GM19099 (cell line): Measurements from ENCODE around the gene F10.

ENCODE experiments used
- POLR2A ChIP-seq: IDR thresholded peaks from 3 replicates; pipeline ENCODE4 v1.6.1; 2011; ENCODE audit warnings: low read depth; ENCODE audit not compliant: insufficient read length; ENCODE audit errors: extremely low read depth

Gene F10

GRCh38 chr13:113192902-113193301 is 70.3 kb downstream of the F10 start:
- TF ChIP-seq POLR2A: no peak

GRCh38 chr13:113195360-113195759 is 72.8 kb downstream of the F10 start:
- TF ChIP-seq POLR2A: no peak

GRCh38 chr13:113196970-113197737 is 74.6 kb downstream of the F10 start:
- TF ChIP-seq POLR2A: no peak
